Ovary (tissue), 9 donors: ENCODE results near the gene SLC9A9. TPM values are rescaled to one million over a fixed set of nuclear protein-coding genes. Genes with fewer than 3 reads are reported as not detected.

ENCODE experiments used
- DNase-seq, 5 donors: peaks; one replicate each; pipeline ENCODE4 v3.0.0-alpha.2; 2019 to 2020
- H3K27ac ChIP-seq, 2 donors: fragments of 200-600 bp; one replicate each; pipeline versions ENCODE4 v1.5.1 to v1.8.0; 2019 to 2022
- H3K27me3 ChIP-seq: fragments of 200-600 bp; one replicate; pipeline ENCODE4 v1.8.0; 2022
- H3K36me3 ChIP-seq: fragments of 200-600 bp; sonication (generic); one replicate; pipeline ENCODE4 v1.5.1; 2019
- H3K4me1 ChIP-seq: one replicate; pipeline ENCODE4 v1.8.1; 2013; ENCODE audit warnings: mild to moderate bottlenecking, moderate library complexity; ENCODE audit not compliant: insufficient read depth
- H3K4me3 ChIP-seq: fragments of 200-600 bp; sonication (generic); one replicate; pipeline ENCODE4 v1.5.1; 2017
- H3K9me3 ChIP-seq, 2 donors: fragments of 200-600 bp in 1 of 2; sonication (generic) in 1 of 2; one replicate each; pipeline versions ENCODE4 v1.5.1 to v1.8.1; 2013 to 2019; ENCODE audit warnings: mild to moderate bottlenecking in 1 of 2, moderate library complexity in 1 of 2
- CTCF ChIP-seq, 3 donors: fragments of 450-650 bp in 2 of 3; fragments of 200-600 bp in 1 of 3; IDR thresholded peaks; one replicate each; pipeline versions ENCODE4 v1.5.1 to v1.8.0; 2016 to 2022; ENCODE audit warnings: antibody characterized with exemption in 3 of 3, mild to moderate bottlenecking in 1 of 3
- EP300 ChIP-seq: sonication (generic); formaldehyde crosslinking; IDR thresholded peaks from one replicate; pipeline ENCODE4 v1.6.1; 2017; ENCODE audit warnings: antibody characterized with exemption
- POLR2A ChIP-seq: fragments of 450-650 bp; IDR thresholded peaks from one replicate; pipeline ENCODE4 v1.6.1; 2017; ENCODE audit warnings: antibody characterized with exemption, mild to moderate bottlenecking, moderate library complexity
- WGBS, 3 donors: extraction: QIAGEN DNeasy Blood & Tissue Kit in 1 of 3; methylation state at CpG; one replicate each; pipeline versions ENCODE4 v1.1.5 to v1.1.7; 2013 to 2017; 5-methylcytosine and 5-hydroxymethylcytosine counted together
- intact Hi-C, 4 donors: fragments of 100-400 bp; cut with DNase I; formaldehyde crosslinking; loops; one replicate each; pipeline versions ENCODE4 v1.11.0 to v1.15.1; 2022 to 2023
- polyA plus RNA-seq, 2 donors: library from polyadenylated mRNA; stranded (reverse); fragments of 200-250 nt in 1 of 2; fragments of 350-450 nt in 1 of 2; fragmentation: Illumina TruSeq in 1 of 2; extraction: RNeasy Lipid Tissue Mini Kit (QIAGEN cat#74804) in 1 of 2; gene quantifications; one replicate each; pipeline ENCODE4 v1.2.3, GENCODE V29; 2013 to 2014
- total RNA-seq, 7 donors: library from RNA; depleted of rRNA in 2 of 7; stranded (reverse); fragments of >200 nt in 2 of 7; fragmentation: NEBNext Ultra II Directional in 3 of 7; extraction: Animal tissue kit (Norgen Biotek cat#: 25700) in 3 of 7; gene quantifications; one replicate each; pipeline versions ENCODE4 v1.1.0 to v1.2.4, GENCODE V29; 2016 to 2023
- donor health status: DM: no; HTN: no; CAD: no; lungs with moderate emphysema.
- donor health status: DM: no; HTN: no; CAD: no.
- donor health status: Bipolar disorder and iron deficiency.
- donor health status: DM: yes; HTN: yes; CAD: no.
- donor health status: DM: no; HTN: no; CAD: no.
- donor health status: DM: yes; HTN: yes; CAD: no.

SLC9A9 gene
- total and polyA plus RNA-seq, 9 donors: 7.0 to 22.7 (median 13.5) TPM

GRCh38 chr3:143482106-143483088 is 365.9 kb downstream of the SLC9A9 start:
- DNase-seq: no peak
- intact Hi-C loops: no loop called here
- TF ChIP-seq CTCF (IDR thresholded peaks at IDR 0.05) (no peak), POLR2A (no peak), EP300 (no peak)
- Histone ChIP-seq H3K4me3 (no peak overlapping the region), H3K27ac (no peak overlapping the region), H3K27me3 (no peaks in the 10 kb centered on the region), H3K36me3 (no peaks in the 10 kb centered on the region), H3K4me1 (peaks cover 5% of the 10 kb centered on the region), H3K9me3 (no peaks in the 10 kb centered on the region)
- WGBS, 3 donors: 85 to 86% (median 86%) methylated on average over 8 of the region's 8 CpGs

- Histone ChIP-seq H3K27me3 (no peaks in the 10 kb centered on the region), H3K4me1 (peaks cover 5% of the 10 kb centered on the region), H3K9me3 (no peaks in the 10 kb centered on the region), H3K4me3 (no peak overlapping the region), H3K36me3 (no peaks in the 10 kb centered on the region), H3K27ac (no peak overlapping the region)
- no peak for TF ChIP-seq EP300
- TF ChIP-seq POLR2A: no peak
- intact Hi-C loops: no loop called here
- 37 to 75% (median 38%) methylated on average over 5 of the region's 5 CpGs for WGBS, 3 donors
- no peak for DNase-seq
Measured at GRCh38 chr3:143480344-143480743, 367.9 kb downstream of the SLC9A9 start.

- TF ChIP-seq CTCF (IDR thresholded peaks at IDR 0.05): no peak
- TF ChIP-seq EP300: no peak
- TF ChIP-seq POLR2A: no peak
- no peak for DNase-seq
- WGBS, 3 donors: 83 to 94% (median 85%) methylated on average over 1 of the region's 1 CpG
- Histone ChIP-seq H3K27ac (no peak overlapping the region), H3K9me3 (no peaks in the 10 kb centered on the region), H3K4me3 (no peak overlapping the region), H3K36me3 (no peaks in the 10 kb centered on the region), H3K27me3 (no peaks in the 10 kb centered on the region), H3K4me1 (peaks cover 2% of the 10 kb centered on the region)
- intact Hi-C loops: no loop called here
Measured at GRCh38 chr3:143479727-143480126, 368.5 kb downstream of the SLC9A9 start.

GRCh38 chr3:143478115-143478693 is 370.1 kb downstream of the SLC9A9 start:
- Histone ChIP-seq H3K4me1 (no peaks in the 10 kb centered on the region), H3K27ac (no peak overlapping the region), H3K9me3 (no peaks in the 10 kb centered on the region), H3K36me3 (no peaks in the 10 kb centered on the region), H3K27me3 (no peaks in the 10 kb centered on the region), H3K4me3 (no peak overlapping the region)
- DNase-seq: no peak
- intact Hi-C loops: no loop called here
- 83 to 85% (median 85%) methylated on average over 3 of the region's 3 CpGs for WGBS, 3 donors
- TF ChIP-seq EP300 (no peak), POLR2A (no peak)

- WGBS, 3 donors: 90 to 93% (median 92%) methylated on average over 7 of the region's 7 CpGs
- H3K27ac ChIP-seq: no peak overlapping the region
- no peaks in the 10 kb centered on the region for H3K27me3 ChIP-seq
- TF ChIP-seq CTCF (IDR thresholded peaks at IDR 0.05): no peak
- TF ChIP-seq POLR2A: no peak
- TF ChIP-seq EP300: no peak
- no peak overlapping the region for H3K4me3 ChIP-seq
- intact Hi-C loops: no loop called here
- no peaks in the 10 kb centered on the region for H3K9me3 ChIP-seq
- no peak for DNase-seq
- H3K36me3 ChIP-seq: no peaks in the 10 kb centered on the region
- no peaks in the 10 kb centered on the region for H3K4me1 ChIP-seq
Measured at GRCh38 chr3:143476965-143477640, 371.2 kb downstream of the SLC9A9 start.
